TTC549 (cell line): ENCODE results near the gene PAX5.
"Not testable (repeated sequence)": the region's sequence is repeated elsewhere in the genome, so short reads cannot be mapped to it uniquely, and the experiment has no call there.

Experiments
- FAIRE-seq: peaks from 2 replicates; lab custom pipeline; 2012; peaks lifted over from hg19 to GRCh38; lab: Jason Lieb, UNC

The PAX5 gene

DNA sequence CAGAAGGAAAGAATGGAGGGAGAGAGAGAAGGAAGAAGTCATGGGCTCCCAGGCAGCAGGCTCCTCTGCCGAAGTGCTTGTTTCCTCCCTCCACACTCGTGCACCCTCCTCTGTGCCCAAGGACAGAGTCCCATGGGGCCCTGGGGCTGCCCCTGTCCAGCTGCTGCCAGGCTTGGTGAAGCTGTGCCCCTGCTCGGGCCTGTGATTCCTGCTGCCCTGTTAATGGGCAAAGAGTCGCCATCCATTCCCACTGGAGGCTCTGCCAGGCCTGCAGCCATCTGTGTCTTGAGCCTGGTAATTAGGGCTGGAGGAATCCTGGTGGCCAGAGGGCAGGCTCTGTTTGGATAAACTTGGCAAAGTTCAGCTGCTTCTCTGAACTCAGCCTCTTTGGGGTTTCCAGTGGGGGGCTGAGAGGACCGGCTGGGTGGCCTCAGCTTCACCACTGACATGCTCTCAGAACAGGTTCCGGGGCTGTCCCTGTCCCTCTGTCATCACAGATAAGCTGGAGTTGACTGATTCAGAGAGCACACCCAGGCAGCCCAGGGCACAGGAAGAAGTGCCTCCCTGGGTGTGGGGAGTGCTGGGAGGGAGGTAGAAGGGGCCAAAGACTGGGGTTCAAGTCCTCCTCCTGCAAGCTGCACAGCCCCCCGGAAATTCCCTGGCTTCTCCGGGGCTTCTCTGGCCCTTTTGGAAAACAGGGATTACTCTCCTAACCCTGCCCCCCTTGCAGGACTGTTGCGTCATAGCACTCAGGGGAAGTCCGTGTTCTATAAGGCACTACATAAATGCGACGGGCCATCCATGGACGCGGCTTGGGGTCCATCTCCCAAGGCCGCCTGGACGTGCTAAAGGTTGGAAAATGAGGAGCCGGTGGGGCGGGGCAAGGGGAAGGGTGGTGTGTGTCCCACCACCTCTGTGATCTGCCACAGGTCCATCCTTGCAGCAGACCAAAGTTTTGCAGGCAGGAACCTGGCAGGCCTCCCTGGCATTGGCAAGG is 154.8 kb downstream of the PAX5 start:
- no peak for FAIRE-seq

DNA sequence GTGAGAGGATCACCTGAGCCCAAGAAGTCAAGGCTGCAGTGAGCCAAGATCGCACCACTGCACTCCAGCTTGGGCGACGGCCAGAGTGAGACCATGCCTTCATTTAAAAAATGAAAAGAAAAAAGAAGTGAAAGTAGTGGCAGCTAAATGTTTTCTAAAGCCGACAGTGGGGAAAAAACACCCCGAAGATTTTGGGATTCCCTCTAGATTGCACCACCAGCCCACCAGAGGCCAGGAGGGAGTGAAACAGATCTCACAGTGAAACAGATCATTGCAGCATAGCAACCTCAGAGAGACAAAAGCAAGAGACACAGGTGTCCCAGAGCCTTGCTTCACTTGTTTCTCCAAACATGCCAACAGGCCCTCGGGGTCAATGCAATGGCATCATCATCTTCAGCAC is 156.8 kb downstream of the PAX5 start:
- no peak for FAIRE-seq

DNA sequence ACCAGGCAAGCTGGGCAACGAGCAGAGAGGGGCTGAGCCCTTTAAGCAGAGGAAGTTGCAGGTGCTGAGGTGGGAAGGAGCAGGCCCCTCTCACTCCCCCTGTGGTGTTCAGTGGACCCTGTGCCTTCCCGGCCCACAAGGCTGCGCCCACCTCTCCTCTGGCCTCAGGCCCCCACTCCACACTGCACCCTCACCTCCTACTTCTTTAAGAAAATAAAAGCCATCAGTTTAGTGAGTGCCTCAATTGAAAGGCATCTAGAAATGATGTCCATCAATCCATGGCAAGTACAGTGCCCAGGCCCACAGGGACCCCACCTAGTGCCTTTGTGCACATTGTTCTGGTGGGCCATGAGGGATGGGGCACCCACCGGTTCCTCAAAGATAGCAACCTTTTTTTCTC is 158.0 kb downstream of the PAX5 start:
- FAIRE-seq: no peak

DNA sequence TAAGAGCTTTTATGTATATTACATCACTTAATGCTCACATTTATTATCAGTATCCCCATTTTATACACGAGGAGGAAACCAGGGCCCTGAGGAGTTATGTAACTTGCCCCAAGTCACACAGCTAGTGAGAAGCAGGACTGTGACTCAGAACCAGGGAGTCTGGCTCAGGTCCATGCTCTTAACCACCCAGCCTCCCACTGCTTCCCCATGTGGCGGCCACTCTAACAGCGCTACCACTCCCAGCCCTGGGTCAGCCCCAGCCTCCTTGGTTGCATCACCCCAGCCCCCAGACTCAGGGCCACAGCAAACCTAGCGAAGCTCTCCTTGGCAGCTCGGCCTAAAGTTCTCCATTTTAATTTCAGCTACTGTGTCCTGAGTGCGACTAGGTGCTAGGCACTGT is 159.1 kb downstream of the PAX5 start:
- no peak for FAIRE-seq

DNA sequence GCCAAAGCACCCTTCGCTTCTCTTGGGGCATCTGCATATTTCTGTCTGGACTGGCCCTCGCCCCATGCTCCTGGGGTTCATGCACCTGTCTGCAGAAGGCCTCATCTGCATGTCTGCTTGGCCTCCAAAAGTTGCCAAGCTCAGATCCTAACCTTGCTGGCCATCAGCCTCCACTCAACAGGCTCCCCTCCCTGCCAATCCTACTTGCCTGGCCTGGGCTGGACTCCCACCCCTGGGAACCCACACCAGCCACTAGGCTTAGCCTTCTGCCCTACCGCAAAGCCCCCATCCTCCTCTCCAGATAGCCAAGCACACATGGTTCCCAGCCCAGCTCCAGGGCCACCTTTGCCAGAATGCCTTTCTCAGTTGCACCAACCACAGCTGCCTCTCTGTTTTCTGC is 159.8 kb downstream of the PAX5 start:
- no peak for FAIRE-seq

DNA sequence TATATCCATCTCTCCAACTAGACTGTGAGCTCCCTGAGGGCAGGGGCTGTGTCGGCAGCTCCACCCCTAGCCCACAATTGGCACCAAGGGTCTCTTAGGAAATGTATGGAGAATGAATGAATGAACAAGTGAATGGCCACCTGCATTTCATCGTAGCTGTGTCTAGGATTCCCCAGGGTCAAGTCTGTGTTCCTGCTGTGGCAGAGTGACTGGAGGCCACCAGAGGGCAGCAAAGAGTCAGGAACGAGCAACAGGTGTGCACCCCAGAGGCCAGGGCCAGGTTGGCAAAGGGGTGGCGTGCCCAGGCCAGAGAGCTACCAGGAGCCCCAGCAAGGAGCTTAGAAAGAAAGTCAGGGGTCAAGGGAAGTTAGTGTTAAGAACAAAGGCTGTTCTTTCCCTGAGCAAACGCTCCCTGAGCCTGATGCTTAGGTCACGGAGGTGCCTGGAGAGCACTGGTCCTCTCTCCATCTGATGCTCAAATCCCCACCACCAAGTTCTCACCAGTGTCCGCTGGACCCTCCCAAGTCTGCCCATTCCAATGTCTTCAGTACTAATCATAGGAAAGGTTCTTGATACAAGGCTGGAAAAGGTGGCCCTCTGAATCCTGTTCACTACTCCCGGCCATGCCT is 160.7 kb downstream of the PAX5 start:
- no peak for FAIRE-seq

DNA sequence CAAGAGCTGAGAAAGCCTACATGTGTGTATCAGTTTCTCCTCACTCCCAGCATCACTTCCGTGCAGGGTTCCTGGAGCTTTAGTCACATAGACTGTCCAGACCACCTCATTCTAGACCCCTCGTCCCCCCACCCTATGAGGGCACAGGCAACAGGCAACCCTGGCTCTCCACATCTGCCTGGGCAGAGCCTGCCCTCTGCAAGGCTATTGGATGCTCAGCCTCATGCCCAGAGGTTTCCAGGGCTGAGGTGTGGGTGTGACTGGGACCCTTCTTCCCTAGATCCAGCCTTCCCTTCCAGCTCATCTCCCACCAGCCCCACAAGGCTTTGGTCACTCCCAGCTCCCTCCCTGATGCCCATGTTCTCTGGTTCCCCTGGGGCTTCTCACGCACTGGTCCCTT is 161.4 kb downstream of the PAX5 start:
- FAIRE-seq: no peak

DNA sequence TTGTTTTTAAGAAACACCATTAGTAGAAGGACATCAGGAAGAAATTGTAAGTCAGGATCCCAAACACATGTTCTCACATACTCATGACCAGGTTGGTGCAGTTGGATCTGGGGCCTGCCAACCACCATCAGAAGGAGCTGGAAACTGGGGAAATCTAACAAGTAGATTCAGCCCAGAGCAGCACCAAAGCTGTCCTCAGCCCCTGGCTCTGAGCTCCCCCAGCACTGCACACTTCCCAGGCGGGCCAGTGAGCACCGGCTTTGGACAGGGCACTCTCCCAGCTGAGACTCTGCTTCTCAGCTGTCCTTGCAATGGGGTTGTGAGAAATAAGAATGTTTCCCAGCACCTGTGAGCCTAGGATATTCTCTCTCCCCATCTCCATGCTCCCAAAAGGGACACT is 162.5 kb downstream of the PAX5 start:
- FAIRE-seq: no peak

DNA sequence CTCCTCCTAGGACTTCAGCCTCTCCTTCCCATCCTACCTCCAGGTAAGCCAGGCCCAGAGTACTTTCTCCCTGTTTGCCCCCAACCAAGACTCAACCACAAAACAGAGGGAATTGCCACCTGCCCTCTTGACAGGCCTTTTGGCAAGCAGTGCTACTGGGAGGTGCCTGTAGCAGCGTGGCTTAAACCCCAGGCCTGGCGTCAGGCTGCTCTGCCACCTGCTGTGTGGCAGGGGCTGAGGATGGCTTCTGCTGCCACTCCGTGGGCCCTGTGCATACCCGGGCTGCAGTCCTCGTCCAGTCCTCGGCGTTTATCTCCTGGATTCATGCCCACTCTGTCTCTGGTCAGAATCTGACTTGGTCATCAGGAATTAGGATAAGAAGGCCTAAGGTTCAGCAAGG is 163.1 kb downstream of the PAX5 start:
- FAIRE-seq: no peak

DNA sequence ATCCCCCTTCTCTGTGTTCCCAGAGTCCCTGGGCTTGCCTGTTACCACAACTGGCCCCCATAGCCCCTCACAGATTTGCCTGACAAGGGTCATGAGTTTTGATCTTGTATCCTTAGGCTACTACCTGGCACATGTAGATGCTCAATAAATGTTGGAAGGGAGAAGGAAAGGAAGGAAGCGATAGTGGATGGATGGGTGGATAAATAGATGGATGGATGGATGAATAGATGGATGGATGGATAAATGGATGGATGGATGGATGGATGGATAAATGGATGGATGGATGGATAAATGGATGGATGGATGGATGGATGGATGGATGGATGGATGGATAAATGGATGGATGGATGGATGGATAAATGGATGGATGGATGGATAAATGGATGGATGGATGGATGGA is 164.5 kb downstream of the PAX5 start:
- FAIRE-seq: not testable (repeated sequence)

DNA sequence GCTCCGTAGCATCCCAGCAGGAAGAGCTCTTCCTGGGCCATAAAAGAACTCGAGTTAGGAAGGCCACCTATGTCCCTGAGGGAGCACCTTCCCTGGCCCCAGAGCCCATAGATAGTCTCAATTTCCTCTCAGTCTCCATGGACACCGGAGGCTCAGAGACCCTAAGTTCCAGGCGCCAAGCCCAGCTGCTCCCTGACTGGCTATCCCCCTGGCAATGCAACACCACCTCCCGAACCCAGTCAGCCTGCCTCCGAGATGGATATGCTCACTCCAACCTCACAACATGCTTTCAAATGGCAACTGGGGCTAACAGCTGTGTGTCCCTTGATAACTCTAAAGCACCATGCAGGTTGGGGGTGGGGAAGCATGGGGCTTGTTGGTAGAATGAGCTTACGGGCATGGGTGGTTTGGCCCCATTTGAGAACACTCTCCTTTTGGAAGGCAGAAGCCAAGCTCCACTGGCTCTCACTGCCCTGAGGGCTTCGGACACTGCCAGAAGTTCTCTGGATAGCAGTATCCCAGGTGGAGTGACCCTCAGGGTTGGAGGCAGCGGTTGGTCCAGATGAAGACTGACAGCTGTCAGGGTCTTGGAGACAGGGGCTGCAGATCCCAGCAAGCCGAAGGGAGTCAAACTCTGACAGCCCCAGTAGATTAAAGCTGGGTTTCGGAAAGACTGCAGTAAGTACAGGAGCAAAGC is 165.3 kb downstream of the PAX5 start:
- FAIRE-seq: no peak

DNA sequence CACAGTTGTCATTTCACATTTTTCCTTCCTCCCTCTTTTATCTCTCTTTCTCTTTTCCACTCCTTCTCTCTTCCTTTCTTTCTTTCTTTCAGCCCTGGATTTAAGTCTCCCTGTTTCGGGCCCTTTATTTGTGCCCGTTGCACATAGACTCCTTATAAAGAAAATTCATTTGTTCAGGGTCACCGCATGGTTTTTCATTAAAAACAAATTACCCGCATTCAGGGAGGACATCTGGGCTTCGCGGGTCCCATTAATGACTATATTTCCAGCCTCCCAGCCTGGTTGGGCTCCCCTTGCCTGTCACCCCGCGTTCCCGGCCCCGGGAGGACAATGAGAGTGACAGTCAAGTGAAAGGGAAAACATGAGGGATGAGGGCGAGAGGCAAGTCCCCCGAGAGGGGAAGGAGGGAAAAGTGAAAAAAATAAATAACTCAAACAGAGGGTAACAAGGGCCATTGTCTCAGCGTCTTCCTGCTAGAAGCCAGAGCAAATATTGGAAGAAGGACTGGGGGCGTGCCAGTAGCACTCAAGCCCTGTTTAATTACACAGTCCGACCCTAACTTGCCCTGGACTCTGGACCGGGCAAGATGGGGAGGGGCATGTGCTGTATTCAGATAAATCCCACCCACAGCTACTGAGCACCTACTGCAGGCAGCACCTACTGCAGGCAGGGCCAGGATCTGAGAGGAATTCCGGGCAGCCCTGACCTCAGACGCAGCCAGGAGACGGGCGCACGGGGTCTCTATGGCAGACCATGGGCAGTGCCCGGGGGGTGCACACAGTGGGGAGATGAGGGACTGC is 166.2 kb downstream of the PAX5 start:
- FAIRE-seq: no peak

DNA sequence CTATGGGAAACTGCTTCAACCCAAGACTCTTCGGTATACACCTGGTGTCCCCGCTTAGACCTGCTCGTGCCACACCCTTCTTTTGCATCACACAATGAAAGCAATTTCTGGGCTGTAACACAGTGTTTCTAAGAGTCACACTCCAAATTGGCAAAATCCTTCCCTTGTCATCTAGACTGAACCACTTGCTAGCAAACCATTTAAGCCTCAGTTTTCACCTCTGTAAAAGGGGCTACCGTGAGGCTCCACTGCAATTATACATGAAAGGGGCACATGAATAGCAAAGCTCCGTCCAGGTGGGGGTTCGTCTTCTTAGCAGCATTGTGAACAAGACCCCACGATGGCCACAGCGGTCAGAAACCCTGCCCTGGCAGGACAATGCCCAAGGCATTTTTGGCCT is 166.8 kb downstream of the PAX5 start:
- no peak for FAIRE-seq

DNA sequence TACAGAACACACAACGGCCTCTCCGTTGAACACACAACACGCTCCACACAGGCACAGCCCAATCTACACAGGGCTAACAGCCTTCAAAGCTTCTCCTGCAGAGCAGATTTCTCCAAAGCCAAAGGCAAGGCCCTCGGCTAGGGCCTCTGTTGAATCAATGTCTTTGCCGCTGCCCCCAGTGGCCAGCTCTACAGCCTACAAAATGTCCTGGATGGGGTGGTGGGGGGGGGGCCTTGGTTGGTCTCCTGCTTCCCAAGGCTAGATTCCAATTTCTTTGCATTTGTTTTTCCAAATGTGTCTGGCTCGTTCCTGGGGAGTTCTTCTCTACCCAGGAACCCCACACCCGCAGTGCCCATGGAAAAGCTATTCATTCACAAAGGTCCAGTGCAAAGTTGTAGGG is 167.2 kb downstream of the PAX5 start:
- FAIRE-seq: no peak

DNA sequence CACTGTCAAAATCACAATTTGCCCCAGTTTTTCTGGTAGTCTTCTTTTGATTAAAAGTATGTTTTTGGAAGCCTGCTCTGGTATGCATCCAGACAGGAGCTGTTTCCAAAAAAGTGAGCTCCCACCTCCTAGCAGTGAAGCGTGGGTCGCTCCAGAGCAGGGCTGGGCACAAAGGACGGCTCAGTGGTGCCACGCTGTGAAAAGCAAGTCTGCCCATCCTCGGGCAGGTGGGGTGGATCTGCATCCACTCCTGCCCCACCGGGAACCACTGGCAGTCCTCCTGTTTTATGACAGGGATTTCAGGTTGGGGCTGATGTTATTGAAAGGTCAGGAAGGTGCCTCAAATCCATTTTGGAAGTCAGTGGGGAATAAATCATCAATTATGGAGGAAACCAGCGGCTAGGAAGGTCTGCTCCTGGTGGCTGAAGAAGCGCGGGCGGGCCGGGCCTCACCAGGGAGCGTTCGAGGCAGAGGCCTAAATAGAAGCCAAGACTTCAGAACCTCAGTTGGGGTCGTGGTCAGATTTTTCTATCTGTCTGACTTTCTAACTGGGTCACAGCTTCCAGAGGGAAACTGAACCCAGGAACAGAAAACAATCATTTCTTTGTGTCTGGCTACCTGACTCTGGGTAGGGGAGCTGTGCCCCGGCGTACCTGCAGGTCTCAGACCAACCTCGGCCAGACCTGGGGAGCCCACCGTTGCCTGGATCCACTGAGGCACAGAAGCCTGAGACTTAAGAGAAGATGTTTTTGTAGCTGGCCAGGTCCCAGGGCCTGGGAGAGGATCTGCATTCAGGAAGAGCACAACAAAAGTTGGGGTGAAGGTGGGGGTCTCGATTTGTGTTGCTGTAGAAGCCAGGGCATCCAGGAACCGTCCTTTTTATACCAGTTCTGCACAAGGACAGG is 168.1 kb downstream of the PAX5 start:
- FAIRE-seq: no peak

DNA sequence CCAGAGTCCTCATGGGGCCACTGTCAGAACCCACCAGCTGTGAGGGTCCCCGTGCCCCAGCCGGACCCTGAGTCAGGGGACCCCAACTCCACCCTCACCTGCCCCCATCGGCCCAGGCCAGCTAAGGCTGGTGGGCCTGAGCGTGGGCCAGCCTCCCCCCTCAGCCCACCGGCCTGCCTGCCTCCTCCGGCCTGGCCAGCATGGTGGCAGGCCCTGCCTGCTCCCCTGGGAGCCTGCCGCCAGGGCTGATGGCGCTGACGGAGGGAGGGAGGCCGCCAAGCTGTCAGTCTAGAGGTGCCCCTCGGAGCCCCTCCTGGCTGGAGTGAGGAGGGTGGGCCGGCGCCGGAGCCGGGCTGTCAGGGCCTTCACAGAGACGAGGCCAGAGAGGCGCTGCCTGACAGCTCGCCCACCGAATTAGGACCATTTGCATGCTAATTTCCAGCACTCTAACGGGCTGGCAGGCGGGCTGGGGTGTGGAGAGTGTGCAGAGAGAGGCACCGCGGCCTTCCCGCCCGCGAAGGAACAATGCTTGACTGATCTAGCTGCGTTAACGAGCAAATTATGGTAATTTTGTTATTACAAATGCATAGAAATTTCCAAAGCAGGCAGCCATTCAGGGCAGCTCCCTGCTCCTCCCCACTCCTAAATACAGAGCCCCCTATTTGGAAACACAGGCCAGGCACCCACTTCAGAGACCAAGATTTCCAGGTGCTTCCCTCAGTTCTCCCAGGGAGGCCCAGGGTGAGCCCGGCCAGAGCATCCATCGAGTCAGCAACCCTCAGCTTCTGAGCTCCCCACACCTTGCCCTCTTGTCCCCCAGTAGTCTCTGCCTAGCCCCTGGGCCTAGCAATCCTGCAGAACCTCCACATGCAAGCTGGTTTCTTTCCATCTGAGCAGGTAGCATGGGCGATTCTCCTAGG is 169.3 kb downstream of the PAX5 start:
- FAIRE-seq: no peak

DNA sequence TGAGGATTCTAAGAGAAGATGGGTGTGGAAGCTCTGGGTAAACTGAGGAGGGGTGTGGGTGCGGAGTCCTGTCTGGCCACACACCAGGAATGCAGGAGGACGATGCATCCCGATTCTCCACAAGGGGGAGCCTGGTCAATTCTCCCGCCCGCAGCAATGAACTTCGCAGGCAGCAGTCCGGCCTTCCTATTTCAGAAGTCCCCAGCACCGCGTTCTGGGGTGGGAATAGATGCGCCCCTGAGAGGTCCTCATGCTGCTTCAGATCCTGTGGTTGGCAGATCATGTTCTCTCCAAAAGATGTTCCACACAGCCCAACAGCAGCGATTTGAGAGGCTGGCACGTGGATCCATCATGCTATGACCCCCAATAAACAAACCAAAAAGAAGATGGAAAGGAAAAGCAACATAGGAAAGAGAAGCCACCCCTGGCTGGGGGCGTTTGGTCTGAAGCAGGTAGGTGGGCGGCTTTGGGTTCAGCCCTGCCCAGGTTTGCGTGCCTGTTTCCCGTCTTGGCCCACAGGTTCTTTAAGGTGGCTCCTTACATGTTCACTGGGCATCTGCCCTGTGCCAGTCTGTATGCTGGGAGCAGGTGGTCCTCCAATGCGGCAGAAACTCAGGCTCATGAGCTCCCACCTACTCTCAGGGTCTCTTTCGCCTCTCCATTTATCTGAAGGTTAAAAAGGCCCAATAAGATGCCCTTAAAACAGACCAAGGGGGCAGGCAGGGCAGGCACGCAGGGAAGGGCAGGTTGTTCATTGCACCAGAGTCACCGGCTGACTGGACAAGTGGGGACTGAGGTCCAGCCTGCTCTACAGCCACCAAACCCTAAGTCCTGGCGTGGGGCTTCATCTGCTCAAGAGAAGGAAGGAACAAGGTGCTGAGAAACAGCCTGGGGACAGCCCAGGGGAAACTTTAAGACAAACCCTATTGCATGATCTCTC is 171.6 kb downstream of the PAX5 start:
- FAIRE-seq: no peak

DNA sequence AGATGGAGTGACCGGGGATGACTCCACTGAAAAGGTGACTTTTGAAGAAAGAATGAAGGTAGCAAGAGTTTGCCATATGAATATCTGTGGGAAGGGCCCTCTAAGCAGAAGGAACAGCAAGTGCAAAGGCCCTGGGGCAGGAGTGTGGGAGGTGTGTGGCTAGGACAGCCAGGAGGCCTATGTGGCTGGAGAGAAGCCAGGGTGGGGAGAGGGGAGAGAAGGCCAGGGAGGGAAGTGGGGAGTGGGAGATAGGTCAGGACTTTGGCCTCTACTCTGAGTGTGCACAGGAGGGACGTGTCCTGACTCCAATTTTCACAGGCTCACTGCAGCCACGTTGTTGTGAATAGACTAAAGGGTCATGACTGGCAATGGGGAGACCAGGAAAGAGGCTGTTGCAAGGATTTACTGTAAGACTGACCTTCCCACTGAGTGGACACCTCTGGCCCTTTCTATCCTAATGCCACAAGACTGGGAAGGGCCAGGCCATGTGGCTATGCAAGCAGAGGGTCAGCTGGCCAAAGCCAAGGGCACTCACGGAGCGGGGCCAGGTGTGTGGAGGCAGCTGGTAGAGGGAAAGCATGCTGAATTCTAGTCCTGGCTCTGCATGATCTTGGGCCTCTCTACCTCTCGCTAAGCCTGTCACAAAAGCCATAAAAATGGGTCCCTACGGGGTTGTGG is 172.4 kb downstream of the PAX5 start:
- FAIRE-seq: no peak
